ENCODE results near the gene CCDC146.
"Not testable (repeated sequence)": the region's sequence is repeated elsewhere in the genome, so short reads cannot be mapped to it uniquely, and the experiment has no call there.

CCDC146 gene

GRCh38 chr7:77269360-77270093 lies 147.1 kb downstream of the CCDC146 start:
- no peak for TF ChIP-seq CTCF (IDR thresholded peaks at IDR 0.05; ENCODE audit: control insufficient read depth, insufficient read depth, low read depth, low read length, missing control alignments)
- H3K4me3 ChIP-seq (ENCODE audit: control insufficient read depth, low read depth, low read length), result no peak overlapping the region
- DNase-seq (ENCODE audit: low read depth), result no peak

- no peak for DNase-seq (ENCODE audit: low read depth)
- no peak overlapping the region for H3K4me3 ChIP-seq (ENCODE audit: control insufficient read depth, low read depth, low read length)
- no peak for TF ChIP-seq CTCF (IDR thresholded peaks at IDR 0.05; ENCODE audit: control insufficient read depth, insufficient read depth, low read depth, low read length, missing control alignments)
Measured at GRCh38 chr7:77270094-77270480, 147.7 kb downstream of the CCDC146 start.

- H3K4me3 ChIP-seq (ENCODE audit: control insufficient read depth, low read depth, low read length), result no peak overlapping the region
- no peak for TF ChIP-seq CTCF (IDR thresholded peaks at IDR 0.05; ENCODE audit: control insufficient read depth, insufficient read depth, low read depth, low read length, missing control alignments)
- no peak for DNase-seq (ENCODE audit: low read depth)
Measured at GRCh38 chr7:77271766-77272165, 149.4 kb downstream of the CCDC146 start.

- DNase-seq (ENCODE audit: low read depth), result peak; percentile 25
- H3K4me3 ChIP-seq (ENCODE audit: control insufficient read depth, low read depth, low read length), result not testable (repeated sequence)
Measured at GRCh38 chr7:77275663-77276062, 153.2 kb downstream of the CCDC146 start.

- H3K4me3 ChIP-seq (ENCODE audit: control insufficient read depth, low read depth, low read length), result no peak overlapping the region
- no peak for TF ChIP-seq CTCF (IDR thresholded peaks at IDR 0.05; ENCODE audit: control insufficient read depth, insufficient read depth, low read depth, low read length, missing control alignments)
- no peak for DNase-seq (ENCODE audit: low read depth)
Measured at GRCh38 chr7:77276120-77276519, 153.7 kb downstream of the CCDC146 start.

DNA sequence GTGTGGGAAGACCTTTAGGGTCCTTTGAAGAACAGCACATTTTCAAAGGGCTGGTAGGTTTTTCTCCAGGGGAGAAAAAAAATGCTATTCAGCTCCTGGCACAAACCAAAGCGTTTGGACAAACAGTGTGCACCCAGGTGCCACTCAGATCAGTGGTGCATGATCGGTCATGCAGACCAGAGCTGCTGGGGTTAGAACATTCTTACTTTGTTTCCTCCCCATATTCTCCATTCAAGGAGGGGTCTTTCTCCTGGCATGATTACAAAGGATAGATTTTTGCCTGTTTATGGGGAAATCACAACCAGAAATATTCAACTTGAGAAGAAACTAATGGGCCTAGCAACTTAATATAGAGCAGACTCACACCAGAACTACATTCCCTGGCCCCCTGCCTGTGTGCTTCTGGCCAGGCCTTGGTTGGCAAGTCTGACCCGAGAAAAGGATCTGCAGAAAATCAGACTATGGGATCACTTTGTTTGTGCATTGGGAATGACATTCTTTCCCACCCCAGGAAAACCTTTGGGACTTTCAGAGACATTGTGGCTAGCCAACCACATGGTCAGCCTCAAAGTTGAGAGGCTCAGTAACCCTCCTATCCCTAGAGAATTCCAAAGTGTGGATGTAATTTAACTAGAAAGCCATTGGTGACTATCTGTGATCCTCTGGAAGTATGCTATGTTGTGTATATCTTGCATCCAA lies 159.5 kb downstream of the CCDC146 start:
- DNase-seq (ENCODE audit: low read depth), result no peak
- no peak for TF ChIP-seq CTCF (IDR thresholded peaks at IDR 0.05; ENCODE audit: control insufficient read depth, insufficient read depth, low read depth, low read length, missing control alignments)
- H3K4me3 ChIP-seq (ENCODE audit: control insufficient read depth, low read depth, low read length), result no peak overlapping the region

DNA sequence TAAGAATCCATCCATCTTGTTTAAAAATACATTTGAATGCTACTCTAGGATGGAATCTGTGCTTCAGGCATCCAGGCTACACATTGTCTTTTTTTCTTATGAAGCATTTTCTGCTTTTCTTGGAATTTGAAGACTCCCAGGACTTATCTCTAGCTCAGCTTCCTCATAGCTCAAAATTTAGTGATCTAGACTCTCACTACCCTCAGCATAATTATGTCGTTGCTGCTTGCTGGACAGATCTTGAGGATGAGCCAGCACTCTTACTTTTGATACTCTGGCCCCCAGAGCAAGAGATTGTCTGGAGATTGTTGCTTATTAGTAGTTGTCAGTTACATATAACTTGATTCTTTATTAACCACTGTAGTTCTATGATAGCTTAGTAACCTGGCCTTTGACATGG lies 160.5 kb downstream of the CCDC146 start:
- DNase-seq (ENCODE audit: low read depth), result no peak
- no peak for TF ChIP-seq CTCF (IDR thresholded peaks at IDR 0.05; ENCODE audit: control insufficient read depth, insufficient read depth, low read depth, low read length, missing control alignments)
- H3K4me3 ChIP-seq (ENCODE audit: control insufficient read depth, low read depth, low read length), result no peak overlapping the region

Measured in AG09309 (cell line).